HL-60 (cell line): Measurements from ENCODE around the gene TAF11L11.

Source experiments
- CTCF ChIP-seq: IDR thresholded peaks from one replicate; pipeline ENCODE4 v1.5.1; 2011; ENCODE audit warnings: low read length, control low read depth, inconsistent platforms; ENCODE audit not compliant: insufficient read depth
- POLR2AphosphoS5 ChIP-seq: IDR thresholded peaks from 2 replicates; pipeline ENCODE4 v1.6.1; 2012; ENCODE audit warnings: low read depth
- REST ChIP-seq: IDR thresholded peaks from 2 replicates; pipeline ENCODE4 v1.6.1; 2012; ENCODE audit warnings: low read depth; ENCODE audit not compliant: insufficient replicate concordance

GRCh38 chr5:17620627-17621026, 16.6 kb downstream of the TAF11L11 start:
- TF ChIP-seq CTCF (no peak), POLR2AphosphoS5 (no peak), REST (no peak)
